BE2C (cell line): ENCODE results near the gene SLC39A11.

Experiments used
- DNase-seq: peaks from one replicate; pipeline ENCODE4 v3.0.0-alpha.2; 2020
- H3K27me3 ChIP-seq: fragments of 250-450 bp; sonication (Bioruptor Pico); 2 replicates; pipeline ENCODE4 v1.5.1; 2020; ENCODE audit warnings: mild to moderate bottlenecking
- H3K36me3 ChIP-seq: fragments of 250-450 bp; sonication (Bioruptor Pico); 2 replicates; pipeline ENCODE4 v1.5.1; 2020; ENCODE audit warnings: mild to moderate bottlenecking
- H3K4me1 ChIP-seq: fragments of 250-450 bp; sonication (Bioruptor Pico); 2 replicates; pipeline ENCODE4 v1.5.1; 2020
- H3K4me3 ChIP-seq: 2 replicates; pipeline ENCODE4 v1.5.1; 2011; ENCODE audit warnings: low read depth, low read length
- H3K9me3 ChIP-seq: fragments of 250-450 bp; sonication (Bioruptor Pico); 2 replicates; pipeline ENCODE4 v1.5.1; 2020
- TF ChIP-seq, protein P1 (sequence below): IDR thresholded peaks from 2 replicates; pipeline ENCODE4 v1.5.1; 2012; ENCODE audit warnings: mild to moderate bottlenecking, low read depth, low read length

The SLC39A11 gene

DNA sequence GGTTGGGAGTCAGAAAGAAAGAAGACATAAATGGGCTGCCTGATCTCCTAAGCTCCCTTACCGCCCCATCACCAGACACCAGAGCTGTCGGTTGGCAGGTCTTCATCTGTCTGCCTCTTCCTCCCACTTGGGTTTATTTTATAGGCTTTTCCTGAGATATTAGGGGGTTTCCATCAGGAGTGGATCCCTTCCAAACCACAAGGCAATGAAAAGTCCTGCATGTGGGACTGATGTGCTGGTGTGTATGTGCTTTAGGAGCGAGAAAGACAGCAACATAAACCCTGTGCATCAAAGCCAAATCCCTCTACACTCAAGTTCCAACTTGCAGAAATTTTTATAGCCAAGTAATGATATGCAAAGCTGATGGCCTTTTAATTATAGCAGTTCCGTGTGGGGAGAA is 389.5 kb downstream of the SLC39A11 start:
- no peak overlapping the region for H3K4me3 ChIP-seq
- peaks cover 17% of the 10 kb centered on the region for H3K4me1 ChIP-seq
- H3K36me3 ChIP-seq, result peaks cover 5% of the 10 kb centered on the region; the same call in 1 of the 2 replicates
- H3K27me3 ChIP-seq, result no peaks in the 10 kb centered on the region
- TF ChIP-seq, protein P1, sequence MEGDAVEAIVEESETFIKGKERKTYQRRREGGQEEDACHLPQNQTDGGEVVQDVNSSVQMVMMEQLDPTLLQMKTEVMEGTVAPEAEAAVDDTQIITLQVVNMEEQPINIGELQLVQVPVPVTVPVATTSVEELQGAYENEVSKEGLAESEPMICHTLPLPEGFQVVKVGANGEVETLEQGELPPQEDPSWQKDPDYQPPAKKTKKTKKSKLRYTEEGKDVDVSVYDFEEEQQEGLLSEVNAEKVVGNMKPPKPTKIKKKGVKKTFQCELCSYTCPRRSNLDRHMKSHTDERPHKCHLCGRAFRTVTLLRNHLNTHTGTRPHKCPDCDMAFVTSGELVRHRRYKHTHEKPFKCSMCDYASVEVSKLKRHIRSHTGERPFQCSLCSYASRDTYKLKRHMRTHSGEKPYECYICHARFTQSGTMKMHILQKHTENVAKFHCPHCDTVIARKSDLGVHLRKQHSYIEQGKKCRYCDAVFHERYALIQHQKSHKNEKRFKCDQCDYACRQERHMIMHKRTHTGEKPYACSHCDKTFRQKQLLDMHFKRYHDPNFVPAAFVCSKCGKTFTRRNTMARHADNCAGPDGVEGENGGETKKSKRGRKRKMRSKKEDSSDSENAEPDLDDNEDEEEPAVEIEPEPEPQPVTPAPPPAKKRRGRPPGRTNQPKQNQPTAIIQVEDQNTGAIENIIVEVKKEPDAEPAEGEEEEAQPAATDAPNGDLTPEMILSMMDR, result no peak
- no peak for DNase-seq
- H3K9me3 ChIP-seq, result no peaks in the 10 kb centered on the region

DNA sequence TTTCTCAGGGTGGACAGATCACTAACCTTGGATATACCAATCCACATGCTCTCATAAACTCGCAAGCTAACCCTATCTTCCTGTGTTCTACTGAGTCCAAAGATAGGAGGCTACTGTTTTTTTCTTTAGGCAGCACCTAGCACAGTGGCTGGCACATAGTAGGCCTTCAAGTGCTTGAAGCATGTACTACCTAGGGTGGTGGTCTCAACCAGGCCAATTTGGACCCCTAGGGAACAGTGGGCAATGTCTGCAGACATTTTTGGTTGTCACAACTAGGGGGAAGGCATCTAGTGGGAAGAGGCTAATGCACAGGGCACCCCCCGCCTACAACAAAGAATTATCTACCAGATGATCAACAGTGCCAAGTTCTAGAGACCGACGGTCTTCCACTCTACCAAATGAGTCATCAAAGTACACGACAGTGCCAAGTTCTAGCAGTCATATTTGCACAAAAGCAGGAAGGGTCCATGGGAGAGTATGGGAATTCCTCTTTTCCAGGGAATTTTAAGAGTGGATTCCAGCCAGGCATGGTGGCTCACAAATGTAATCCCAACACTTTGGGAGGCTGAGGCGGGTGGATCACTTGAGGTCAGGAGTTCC is 390.3 kb downstream of the SLC39A11 start:
- H3K4me3 ChIP-seq, result no peak overlapping the region
- TF ChIP-seq, protein P1, result no peak
- no peaks in the 10 kb centered on the region for H3K27me3 ChIP-seq
- H3K36me3 ChIP-seq, result peaks cover 5% of the 10 kb centered on the region; the same call in 1 of the 2 replicates
- DNase-seq, result no peak
- peaks cover 18% of the 10 kb centered on the region for H3K4me1 ChIP-seq
- H3K9me3 ChIP-seq, result no peaks in the 10 kb centered on the region

DNA sequence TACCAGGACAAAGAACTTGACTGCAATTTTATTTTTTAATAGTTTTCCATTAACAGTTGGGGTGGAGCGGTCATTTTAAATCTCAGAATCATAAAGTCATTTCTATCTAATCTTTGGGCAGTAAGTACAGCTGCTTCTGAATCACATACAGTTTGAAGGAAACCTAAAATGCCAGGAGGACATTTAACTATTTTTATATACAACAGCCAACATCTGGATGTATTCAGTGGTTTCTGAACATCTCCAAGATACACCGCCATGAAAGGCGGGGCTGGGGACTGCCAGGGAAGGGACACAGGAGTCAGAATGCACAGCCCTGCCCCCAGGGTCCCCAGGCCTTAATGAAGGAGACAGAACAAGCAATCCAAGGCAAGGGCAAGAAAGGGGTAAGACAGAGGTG is 392.3 kb downstream of the SLC39A11 start:
- Histone ChIP-seq H3K27me3 (no peaks in the 10 kb centered on the region), H3K9me3 (no peaks in the 10 kb centered on the region), H3K4me3 (no peak overlapping the region), H3K36me3 (peaks cover 5% of the 10 kb centered on the region; the same call in 1 of the 2 replicates), H3K4me1 (peaks cover 21% of the 10 kb centered on the region)
- DNase-seq, result no peak
- TF ChIP-seq, protein P1, result no peak

DNA sequence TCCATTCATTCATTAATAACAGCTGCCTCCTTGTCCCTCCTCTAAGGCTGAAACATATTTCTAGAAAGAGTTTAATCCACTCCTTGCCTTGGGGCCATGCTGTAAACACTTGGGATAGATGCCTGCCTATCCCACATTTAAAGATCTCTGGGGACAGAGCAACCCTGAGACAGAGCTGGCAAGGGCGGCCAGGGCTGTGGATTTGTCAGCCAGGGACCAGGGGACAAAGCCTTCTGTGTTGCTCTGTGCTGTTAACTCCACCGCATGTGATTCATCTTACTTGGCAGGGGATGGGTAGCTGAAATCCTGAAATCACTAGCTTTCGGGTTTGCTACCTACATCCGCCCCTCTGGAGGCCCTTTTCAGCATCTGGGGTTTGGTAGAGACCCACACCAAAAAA is 392.9 kb downstream of the SLC39A11 start:
- no peak for DNase-seq
- TF ChIP-seq, protein P1, result no peak
- no peak overlapping the region for H3K4me3 ChIP-seq
- H3K9me3 ChIP-seq, result no peaks in the 10 kb centered on the region
- H3K4me1 ChIP-seq, result peaks cover 21% of the 10 kb centered on the region
- H3K27me3 ChIP-seq, result no peaks in the 10 kb centered on the region
- H3K36me3 ChIP-seq, result peaks cover 5% of the 10 kb centered on the region; the same call in 1 of the 2 replicates

DNA sequence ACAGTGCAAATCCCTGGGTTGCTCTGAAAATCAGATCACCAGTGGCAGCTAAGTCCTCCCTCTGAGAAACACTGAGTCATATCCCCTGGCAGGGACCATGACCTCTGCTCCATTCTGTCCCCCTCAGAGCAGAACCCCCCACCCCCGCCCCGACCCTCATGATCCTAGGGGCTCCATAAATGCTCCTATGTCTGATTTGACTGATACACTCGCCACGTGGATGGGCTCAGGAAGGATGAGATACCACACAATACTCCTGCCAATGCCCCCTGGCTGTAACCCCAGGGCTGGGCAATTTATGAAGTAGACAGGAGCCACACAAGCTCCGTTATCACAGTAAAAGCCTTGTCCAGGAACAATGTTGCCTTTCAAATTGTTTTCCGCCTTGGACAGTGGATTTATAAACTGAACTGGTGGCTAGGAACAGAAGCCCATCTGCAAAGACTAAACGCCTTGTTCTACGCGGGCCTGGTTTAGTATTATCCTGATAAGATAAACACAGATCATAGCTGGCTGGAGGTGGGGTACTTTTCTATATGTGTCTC is 394.8 kb downstream of the SLC39A11 start:
- Histone ChIP-seq H3K4me3 (peak overlapping the region; percentile 15; the same call in 1 of the 2 replicates), H3K9me3 (no peaks in the 10 kb centered on the region), H3K36me3 (peaks cover 5% of the 10 kb centered on the region; the same call in 1 of the 2 replicates), H3K27me3 (no peaks in the 10 kb centered on the region), H3K4me1 (peaks cover 21% of the 10 kb centered on the region)
- DNase-seq, result peak; percentile 80
- TF ChIP-seq, protein P1, result peak; percentile 48

DNA sequence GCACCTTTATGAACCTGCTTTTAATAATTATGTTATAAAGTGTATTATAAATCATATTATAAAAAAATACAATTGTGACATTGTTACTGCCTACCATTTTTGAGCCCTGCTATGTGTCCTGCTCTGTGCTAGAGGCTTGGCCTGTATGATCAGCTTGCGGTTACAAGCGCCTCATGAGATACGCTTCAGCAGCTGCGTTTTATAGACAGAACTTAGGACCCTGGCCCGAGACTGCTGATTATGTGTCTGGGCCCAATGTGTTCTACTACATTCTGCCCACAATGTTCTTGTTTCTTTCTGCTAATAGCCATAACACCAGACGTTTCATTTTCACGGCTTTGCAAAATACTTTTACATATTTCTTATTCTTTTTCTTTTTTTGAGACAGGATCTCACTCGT is 395.8 kb downstream of the SLC39A11 start:
- no peak for DNase-seq
- H3K27me3 ChIP-seq, result no peaks in the 10 kb centered on the region
- H3K9me3 ChIP-seq, result no peaks in the 10 kb centered on the region
- TF ChIP-seq, protein P1, result no peak
- H3K4me1 ChIP-seq, result peaks cover 24% of the 10 kb centered on the region
- H3K4me3 ChIP-seq, result no peak overlapping the region
- peaks cover 5% of the 10 kb centered on the region; the same call in 1 of the 2 replicates for H3K36me3 ChIP-seq
